ENCODE results near the gene PPP2R3C.

The PPP2R3C gene

DNA sequence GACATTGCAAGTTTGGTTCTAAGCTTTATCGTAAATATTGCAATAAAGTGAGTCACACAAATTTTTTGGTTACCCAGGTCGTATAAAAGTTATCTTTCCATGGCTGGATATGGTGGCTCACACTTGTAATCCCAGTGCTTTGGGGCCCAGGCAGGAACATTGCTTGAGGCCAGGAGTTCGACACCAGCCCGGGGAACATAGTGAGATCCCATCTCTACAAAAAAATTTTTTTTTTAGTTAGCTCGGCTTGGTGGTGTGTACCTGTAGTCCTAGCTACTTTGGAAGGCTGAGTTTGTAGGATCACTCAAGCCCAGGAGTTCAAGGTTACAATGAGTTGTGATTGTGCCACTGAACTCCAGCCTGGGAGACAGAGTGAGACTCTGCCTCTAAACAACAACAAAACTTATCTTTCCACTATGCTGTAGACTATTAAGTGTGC lies 24.9 kb upstream of the PPP2R3C start:
- no peak for TF ChIP-seq GATA1 (IDR thresholded peaks at IDR 0.05; ENCODE audit: low read depth, low read length)
- TF ChIP-seq POLR2A (IDR thresholded peaks at IDR 0.05; ENCODE audit: low read length): no peak
- no peak for DNase-seq

DNA sequence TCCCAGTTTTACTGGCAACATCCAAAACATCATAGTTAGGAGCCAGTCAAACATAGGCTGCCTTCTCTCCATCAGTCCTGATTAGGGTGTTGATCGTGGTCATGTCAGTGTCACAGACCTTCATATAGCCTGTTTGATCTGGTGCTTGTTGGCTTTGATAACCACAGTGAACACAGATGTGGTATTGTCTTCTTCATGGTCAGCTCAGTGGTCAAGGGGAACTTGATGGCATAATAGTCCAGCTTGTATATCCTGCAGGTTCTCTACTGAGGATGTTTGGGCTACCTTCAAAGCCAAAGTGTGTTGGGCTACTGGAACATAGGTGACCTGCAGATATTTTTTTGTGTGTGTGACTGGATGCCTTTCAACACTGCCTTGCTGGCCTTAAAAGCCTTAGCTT lies 22.2 kb upstream of the PPP2R3C start:
- TF ChIP-seq GATA1 (IDR thresholded peaks at IDR 0.05; ENCODE audit: low read depth, low read length) (no peak), POLR2A (IDR thresholded peaks at IDR 0.05; ENCODE audit: low read length) (no peak)
- no peak for DNase-seq

DNA sequence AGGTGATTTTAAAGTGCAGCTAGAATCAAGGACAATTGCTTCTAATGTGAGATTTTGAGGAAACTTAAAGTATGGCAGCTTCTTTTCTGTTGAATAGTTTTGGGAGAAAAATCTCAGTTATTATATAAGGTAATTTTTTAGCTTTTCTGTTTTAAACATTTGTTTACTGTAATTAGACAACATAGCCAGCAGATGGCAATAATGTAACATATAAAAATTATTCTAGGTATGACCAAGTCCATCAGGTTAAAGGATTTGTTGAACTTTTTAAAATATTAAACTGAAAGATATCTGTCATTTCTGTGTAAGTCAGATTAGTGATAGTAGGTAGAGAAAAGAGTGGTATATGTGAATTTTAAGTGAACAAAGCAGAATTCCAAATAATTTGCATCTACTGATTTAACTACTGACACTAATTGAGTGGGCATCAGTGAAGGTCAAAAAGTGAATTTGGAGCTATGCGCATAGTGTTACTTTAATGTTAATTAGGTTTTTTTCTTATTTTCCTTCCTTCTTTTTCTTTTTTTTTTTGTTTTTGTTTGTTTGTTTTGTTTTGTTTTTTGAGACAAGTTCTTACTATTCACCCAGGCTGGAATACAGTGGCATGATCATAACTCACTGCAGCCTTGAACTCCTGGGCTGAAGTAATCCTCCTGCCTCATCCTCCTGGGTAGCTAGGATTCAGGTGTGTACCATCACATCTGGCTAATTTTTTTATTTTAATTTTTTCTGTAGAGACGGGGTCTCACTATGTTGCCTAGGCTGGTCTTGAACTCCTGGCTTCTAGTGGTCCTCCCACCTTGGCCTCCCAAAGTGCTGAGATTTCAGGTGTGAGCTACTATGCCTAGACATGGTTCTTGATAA lies 19.2 kb upstream of the PPP2R3C start:
- TF ChIP-seq GATA1 (IDR thresholded peaks at IDR 0.05; ENCODE audit: low read depth, low read length): no peak
- TF ChIP-seq POLR2A (IDR thresholded peaks at IDR 0.05; ENCODE audit: low read length): no peak
- DNase-seq: peak; percentile 25 to 59

DNA sequence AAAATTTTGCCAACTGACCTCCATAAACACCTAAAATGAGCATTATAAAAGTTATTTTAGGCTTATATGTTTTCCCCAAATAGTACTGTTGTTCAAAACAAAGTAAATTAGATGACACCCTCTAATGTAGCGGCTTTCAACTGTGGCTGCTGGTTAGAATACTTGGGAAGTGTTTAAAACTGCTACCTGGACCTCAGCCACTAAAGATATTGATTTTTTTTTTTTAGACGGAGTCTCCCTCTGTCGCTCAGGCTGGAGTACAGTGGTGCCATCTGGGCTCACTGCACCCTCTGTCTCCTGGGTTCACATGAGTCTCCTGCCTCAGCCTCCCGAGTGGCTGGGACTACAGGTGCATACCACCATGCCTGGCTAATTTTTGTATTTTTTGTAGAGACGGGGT lies 16.8 kb upstream of the PPP2R3C start:
- no peak for DNase-seq
- TF ChIP-seq GATA1 (IDR thresholded peaks at IDR 0.05; ENCODE audit: low read depth, low read length) (no peak), POLR2A (IDR thresholded peaks at IDR 0.05; ENCODE audit: low read length) (no peak)

DNA sequence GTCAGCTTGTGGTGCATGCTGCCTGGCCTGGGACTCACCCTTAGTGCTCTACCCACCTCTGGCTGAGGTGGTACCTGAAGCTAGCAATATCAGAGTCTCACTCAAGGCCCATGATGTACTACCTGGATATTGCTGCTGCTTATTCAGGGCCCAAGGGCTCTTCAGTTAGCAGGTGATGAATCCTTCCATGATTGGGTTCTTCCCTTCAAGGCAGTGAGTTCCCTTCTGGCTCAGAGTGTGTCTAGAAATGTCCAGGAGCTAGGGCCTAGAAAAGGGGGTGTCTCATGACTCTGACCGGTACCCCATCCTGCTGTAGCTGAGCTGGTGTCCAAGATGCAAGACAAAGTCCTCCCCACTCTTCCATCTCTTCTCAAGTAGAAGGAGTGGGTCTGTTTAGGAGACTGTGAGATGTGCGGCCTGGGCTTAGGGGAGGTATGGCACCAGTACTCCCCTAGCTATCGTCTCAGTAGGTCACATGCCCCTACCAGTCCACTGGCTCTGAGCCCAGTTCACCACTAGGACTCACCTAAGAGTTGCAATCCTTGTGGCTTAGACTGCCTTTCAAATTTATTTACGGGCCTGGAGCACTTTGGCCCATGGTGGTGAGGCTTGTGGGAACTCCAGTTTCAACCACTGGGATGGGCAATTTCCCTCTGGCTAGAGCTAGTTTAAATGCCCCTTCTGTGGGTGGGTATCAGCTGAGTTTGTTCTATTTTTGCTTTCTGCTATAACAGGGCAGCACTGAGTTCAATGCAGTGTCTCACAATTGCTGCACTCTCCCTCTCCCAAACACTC lies 12.7 kb upstream of the PPP2R3C start:
- DNase-seq: no peak
- no peak for TF ChIP-seq GATA1 (IDR thresholded peaks at IDR 0.05; ENCODE audit: low read depth, low read length)
- no peak for TF ChIP-seq POLR2A (IDR thresholded peaks at IDR 0.05; ENCODE audit: low read length)

DNA sequence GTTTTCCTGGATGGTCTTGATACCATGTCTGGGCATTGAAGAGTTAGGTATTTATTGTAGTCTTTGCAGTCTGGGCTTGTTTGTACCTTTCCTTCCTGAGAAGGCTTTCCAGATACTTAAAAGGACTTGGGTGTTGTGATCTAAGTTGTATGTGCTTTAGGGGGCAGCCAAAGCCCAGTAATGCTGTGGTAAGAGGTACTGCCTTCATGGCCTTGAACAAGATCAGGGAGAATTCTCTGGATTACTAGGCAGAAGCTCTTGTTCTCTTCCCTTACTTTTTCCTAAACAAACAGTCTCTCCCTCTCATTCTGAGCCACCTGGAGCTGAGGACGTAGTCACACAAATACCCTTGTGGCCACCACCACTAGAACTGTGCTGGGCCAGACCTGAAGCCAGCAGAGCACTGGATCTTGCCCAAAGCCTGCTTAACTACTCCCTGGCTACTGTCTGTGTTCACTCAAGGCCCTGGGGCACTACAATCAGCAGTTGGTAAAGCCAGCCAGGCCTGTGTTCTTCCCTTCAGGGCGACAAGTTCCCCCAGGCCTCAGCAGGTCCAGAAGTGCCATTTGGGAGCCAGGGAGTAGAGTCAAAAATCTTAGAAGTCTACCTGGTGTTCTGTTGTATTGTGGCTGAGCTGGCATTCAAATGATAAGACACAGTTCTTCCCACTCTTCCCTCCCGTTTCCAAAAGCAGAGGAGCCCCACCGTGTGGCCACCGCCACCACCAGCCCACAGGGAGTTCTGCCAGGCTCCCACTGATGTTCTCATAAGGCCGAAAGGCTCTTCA lies 11.9 kb upstream of the PPP2R3C start:
- DNase-seq: no peak
- TF ChIP-seq GATA1 (IDR thresholded peaks at IDR 0.05; ENCODE audit: low read depth, low read length) (no peak), POLR2A (IDR thresholded peaks at IDR 0.05; ENCODE audit: low read length) (no peak)

DNA sequence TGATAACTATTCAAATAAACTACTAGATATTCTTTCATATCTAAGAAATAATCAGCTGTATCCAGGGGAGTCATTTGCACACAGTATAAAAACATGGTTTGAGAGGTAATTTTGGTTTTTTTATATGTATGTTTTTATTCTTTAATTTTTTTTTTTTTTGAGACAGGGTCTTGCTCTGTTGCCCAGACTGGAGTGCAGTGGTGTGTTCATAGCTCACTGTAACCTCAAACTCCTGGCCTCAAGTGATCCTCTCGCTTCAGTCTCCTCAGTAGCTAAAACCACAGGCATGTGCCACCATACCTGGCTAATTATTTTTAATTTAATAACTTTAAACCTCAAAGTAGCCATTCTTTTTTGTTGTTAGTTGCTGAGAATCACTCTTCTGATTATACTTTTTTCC lies 2.3 kb upstream of the PPP2R3C start:
- DNase-seq: no peak
- TF ChIP-seq POLR2A (IDR thresholded peaks at IDR 0.05; ENCODE audit: low read length) (no peak), GATA1 (IDR thresholded peaks at IDR 0.05; ENCODE audit: low read depth, low read length) (no peak)

DNA sequence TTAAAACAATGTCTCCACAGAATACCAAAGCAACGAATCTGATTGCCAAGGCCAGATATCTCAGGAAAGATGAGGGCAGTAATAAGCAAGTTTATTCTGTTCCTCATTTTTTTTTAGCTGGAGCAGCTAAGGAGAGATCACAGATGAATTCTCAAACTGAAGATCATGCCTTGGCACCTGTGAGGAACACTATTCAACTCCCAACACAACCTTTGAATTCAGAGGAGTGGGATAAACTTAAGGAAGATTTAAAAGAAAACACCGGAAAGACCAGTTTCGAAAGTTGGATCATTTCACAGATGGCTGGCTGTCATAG lies 1.6 kb upstream of the PPP2R3C start:
- no peak for TF ChIP-seq POLR2A (IDR thresholded peaks at IDR 0.05; ENCODE audit: low read length)
- no peak for TF ChIP-seq GATA1 (IDR thresholded peaks at IDR 0.05; ENCODE audit: low read depth, low read length)
- no peak for DNase-seq

DNA sequence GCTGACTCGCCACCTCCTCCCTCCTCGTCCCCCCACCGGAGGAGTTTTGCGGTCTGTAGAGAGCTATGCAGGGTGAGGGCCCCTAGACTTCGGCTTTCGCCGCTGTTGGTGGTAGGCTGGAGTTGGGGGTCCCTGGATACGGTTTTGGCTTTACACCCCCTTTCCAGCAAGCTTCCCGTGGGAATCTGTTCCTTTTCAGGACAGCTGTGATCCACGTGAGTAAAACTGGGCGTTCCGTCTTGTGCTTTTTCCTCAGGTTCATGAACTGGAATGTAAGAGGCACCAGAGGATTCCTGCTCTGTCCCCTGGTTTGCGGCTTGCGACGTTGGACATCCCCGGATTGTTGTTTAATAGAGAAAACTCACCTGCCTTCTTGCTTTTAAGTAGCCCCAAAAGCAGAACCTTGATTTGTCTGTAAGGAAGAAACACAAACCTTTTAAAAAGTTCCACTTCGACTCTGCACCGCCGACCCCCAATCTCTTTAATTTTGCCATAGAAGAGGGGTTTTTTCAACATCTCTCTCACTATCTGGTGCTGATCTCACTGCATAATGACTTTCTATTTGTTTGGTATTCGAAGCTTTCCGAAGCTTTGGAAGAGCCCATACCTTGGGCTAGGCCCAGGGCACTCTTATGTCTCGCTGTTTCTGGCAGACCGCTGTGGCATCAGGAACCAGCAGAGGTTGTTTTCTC lies 1.1 kb upstream of the PPP2R3C start:
- TF ChIP-seq POLR2A (IDR thresholded peaks at IDR 0.05; ENCODE audit: low read length) (no peak), GATA1 (IDR thresholded peaks at IDR 0.05; ENCODE audit: low read depth, low read length) (no peak)
- DNase-seq: peak in 1 of 2 experiments; percentile 40

DNA sequence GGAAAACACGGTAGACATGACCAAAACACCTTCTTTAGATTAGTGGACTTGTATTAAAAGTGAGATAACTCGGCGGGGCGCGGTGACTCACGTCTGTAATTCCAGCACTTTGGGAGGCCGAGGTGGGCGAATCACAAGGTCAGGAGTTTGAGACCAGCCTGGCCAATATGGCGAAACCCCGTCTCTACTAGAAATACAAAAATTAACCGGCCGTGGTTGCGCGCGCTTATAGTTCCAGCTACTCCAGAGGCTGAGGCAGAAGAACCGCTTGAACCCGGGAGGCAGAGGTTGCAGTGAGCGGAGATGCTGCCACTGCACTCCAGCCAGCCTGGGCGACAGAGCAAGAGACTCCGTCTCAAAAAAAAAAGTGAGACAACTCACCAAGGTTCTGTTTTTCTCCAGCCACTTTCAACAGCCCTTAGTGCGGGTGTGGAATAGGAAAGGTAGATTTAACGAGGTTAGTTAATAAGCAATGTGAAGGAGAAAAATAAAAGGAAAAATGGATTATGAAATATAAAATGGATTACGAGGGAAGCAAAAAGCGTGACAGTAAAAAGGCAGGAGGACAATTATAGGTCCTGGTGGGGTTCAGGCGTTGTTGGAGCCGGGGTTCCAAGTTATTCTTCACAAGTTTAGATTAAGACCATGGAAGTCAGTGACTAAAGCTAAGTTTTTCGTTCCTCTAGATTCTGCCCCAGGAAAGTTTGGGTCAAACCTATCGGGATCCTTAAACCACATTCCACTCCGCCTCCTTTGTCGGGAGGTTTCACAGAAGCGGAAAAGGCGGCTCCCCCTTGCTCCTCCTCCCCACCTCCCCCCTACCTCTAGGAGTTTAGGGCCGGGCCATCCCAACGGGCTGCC lies 534 bp downstream of the PPP2R3C start:
- peak; percentile 52 to 58 for DNase-seq
- no peak for TF ChIP-seq GATA1 (IDR thresholded peaks at IDR 0.05; ENCODE audit: low read depth, low read length)
- no peak for TF ChIP-seq POLR2A (IDR thresholded peaks at IDR 0.05; ENCODE audit: low read length)

DNA sequence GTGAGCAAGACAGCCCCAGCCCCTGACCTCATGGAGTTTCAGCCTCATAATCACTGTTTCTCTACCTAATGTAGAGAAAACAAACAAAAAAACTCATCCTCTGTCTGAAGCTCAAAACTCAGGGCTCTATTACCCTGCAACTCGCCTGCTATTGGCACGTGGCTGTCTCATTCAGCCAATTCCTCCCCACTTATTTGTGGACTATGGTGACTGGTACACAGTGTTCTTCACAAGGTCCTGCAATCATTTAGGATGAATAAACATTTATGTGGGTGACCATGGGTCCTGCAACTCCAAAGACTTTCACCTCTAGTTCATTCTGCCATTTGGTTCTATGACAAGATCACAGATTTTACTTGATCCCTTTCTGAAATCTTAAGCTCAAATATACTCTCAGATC lies 4.7 kb downstream of the PPP2R3C start:
- TF ChIP-seq GATA1 (IDR thresholded peaks at IDR 0.05; ENCODE audit: low read depth, low read length) (no peak), POLR2A (IDR thresholded peaks at IDR 0.05; ENCODE audit: low read length) (no peak)
- no peak for DNase-seq

DNA sequence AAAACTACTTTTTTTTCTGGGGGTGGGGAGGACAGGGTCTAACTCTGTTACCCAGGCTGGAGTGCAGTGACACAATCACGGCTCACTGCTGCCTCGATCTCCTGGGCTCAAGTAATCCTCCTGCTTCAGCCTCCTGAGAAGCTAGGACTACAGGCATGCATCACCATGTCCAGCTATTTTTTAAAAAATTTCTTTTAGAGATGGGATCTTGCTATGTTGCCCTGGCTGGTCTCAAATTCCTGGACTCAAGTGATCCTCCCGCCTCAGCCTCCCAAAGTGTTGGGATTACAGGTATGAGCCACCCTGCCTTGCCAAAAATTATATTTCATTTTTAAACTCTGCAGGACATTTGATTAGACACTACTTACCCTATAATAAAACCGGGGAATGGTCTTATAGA lies 5.5 kb downstream of the PPP2R3C start:
- no peak for DNase-seq
- TF ChIP-seq GATA1 (IDR thresholded peaks at IDR 0.05; ENCODE audit: low read depth, low read length) (no peak), POLR2A (IDR thresholded peaks at IDR 0.05; ENCODE audit: low read length) (no peak)

DNA sequence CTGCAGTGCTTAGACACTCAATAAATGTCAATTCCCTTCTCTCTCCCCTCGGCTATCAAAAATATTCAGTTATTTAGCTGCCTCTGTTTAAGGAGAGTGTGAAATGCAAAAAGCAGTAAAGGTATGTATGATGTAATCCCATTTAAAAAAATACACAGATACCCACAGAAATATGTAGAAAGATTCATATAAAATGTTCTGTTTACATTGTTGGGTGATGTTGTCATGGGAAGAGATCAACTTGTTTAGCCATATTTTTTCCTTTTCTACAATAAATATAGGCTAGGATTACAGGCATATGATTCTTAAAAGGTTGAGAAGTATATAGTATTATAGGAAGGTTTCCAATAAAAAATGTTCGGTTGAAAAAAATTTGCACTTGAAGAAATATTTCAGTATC lies 7.8 kb downstream of the PPP2R3C start:
- DNase-seq: no peak

More for the DNA sequence above, 7.8 kb downstream of the PPP2R3C start:
- TF ChIP-seq GATA1 (IDR thresholded peaks at IDR 0.05; ENCODE audit: low read depth, low read length): no peak
- TF ChIP-seq POLR2A (IDR thresholded peaks at IDR 0.05; ENCODE audit: low read length): no peak

Measured in erythroblast (primary cell).